ENCODE data around the gene PLEKHA6. TPM values are rescaled to one million over a fixed set of nuclear protein-coding genes. Genes with fewer than 3 reads are reported as not detected.

Gene PLEKHA6
- total RNA-seq, 2 donors from 2014 or later = 24.5 to 49.3 TPM

DNA sequence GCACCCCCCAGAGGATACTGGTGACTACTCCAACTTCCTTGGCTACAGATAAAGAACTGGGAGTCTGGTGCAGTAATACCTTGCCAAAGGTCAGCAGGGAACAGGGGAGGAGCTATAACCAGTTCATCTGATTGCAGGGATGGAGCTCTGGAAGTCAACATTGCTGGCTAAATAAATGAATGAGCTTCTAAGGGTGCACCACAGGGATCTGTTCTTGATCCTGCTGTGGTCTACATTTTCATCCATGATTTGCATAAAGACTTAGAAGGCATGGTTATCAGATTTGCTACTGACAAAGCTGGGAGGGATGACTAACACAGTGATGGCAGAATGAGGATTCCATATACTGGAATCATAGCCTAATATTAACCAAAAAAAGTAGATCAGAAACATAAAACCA, 18.3 kb downstream of the PLEKHA6 start:
- H3K4me1 ChIP-seq (replicated peaks) = peaks cover 10% of the 10 kb centered on the region
- H3K27ac ChIP-seq = no peak overlapping the region
- no peak for TF ChIP-seq POLR2AphosphoS5 (IDR thresholded peaks at IDR 0.05)
- no peak for TF ChIP-seq CTCF (IDR thresholded peaks at IDR 0.05)
- TF ChIP-seq POLR2A (IDR thresholded peaks at IDR 0.05) = no peak
- intact Hi-C loops (cut with DNase I) = no loop called here
- H3K4me3 ChIP-seq = no peak overlapping the region
- H3K36me3 ChIP-seq = no peaks in the 10 kb centered on the region
- no peaks in the 10 kb centered on the region for H3K27me3 ChIP-seq (replicated peaks; ENCODE audit: insufficient read depth)
- no peak for DNase-seq (ENCODE audit: low spot score)
- no peaks in the 10 kb centered on the region for H3K9me3 ChIP-seq

DNA sequence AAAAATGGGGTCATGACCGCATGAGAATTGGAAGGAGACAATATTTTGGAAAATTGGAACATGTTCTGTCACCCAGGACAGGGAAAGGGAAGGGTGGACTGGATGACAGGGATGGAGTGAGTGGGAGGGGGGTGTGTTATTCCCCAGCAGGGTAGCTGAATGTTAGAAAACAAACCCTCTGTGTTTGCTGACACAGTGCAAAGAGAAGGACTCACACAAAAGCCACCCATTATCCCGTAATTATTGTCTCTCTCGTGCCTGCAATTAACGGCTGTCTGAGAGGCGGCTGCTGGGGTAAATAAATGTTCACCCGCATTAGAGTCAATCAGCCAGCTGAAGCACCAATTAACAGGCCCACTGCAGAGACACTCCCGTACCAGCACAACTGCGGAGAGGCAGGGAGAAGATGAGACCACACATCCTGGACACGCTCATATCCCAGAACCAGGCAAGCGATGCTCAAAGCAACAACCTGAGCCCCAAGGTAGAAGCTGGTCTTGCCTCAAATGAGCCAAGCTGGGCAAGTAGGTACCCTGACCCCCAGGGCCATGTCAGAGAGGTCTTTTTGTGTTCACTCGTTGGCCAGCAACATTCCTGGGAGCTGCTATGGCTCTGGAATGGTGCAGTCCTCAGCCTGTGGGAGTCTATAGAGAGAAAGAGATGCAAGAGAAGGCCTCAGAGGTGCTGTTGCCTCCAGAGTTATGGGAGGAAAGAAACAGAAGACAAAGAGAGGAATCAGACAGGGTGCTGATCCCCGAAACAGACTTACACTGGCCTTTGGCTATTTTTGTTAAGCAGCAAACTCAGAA, 19.4 kb downstream of the PLEKHA6 start:
- no peak overlapping the region for H3K27ac ChIP-seq
- 66% methylated on average over 12 of the region's 12 CpGs for WGBS
- no peak for DNase-seq (ENCODE audit: low spot score)
- H3K4me3 ChIP-seq = no peak overlapping the region
- H3K9me3 ChIP-seq = no peaks in the 10 kb centered on the region
- H3K4me1 ChIP-seq (replicated peaks) = peaks cover 10% of the 10 kb centered on the region
- H3K36me3 ChIP-seq = no peaks in the 10 kb centered on the region
- H3K27me3 ChIP-seq (replicated peaks; ENCODE audit: insufficient read depth) = no peaks in the 10 kb centered on the region
- TF ChIP-seq POLR2A (IDR thresholded peaks at IDR 0.05) = no peak
- TF ChIP-seq CTCF (IDR thresholded peaks at IDR 0.05) = no peak
- TF ChIP-seq POLR2AphosphoS5 (IDR thresholded peaks at IDR 0.05) = no peak
- intact Hi-C loops (cut with DNase I) = no loop called here

DNA sequence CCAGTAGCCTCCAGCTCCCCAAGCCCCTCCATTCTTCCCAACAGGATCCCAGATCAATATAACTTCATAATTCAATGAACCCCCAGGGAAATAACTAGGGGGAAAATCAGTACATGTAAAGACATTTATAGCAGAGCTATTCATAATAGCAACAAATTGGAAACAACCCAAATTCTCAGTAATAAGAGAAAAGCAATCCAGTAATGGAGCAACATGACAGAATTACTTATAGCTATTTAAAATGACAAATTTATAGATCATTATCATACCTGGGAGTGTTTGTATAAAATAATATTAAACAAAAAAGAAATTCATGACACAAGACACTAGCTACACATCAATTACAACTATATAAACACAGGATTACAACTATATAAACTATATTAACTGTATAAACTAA, 20.2 kb downstream of the PLEKHA6 start:
- TF ChIP-seq POLR2A (IDR thresholded peaks at IDR 0.05) = no peak
- no peak for TF ChIP-seq POLR2AphosphoS5 (IDR thresholded peaks at IDR 0.05)
- no peak for TF ChIP-seq CTCF (IDR thresholded peaks at IDR 0.05)
- H3K4me3 ChIP-seq = no peak overlapping the region
- no peak overlapping the region for H3K27ac ChIP-seq
- intact Hi-C loops (cut with DNase I) = no loop called here
- no peaks in the 10 kb centered on the region for H3K36me3 ChIP-seq
- H3K4me1 ChIP-seq (replicated peaks) = peaks cover 10% of the 10 kb centered on the region
- no peaks in the 10 kb centered on the region for H3K27me3 ChIP-seq (replicated peaks; ENCODE audit: insufficient read depth)
- no peaks in the 10 kb centered on the region for H3K9me3 ChIP-seq
- DNase-seq (ENCODE audit: low spot score) = no peak

DNA sequence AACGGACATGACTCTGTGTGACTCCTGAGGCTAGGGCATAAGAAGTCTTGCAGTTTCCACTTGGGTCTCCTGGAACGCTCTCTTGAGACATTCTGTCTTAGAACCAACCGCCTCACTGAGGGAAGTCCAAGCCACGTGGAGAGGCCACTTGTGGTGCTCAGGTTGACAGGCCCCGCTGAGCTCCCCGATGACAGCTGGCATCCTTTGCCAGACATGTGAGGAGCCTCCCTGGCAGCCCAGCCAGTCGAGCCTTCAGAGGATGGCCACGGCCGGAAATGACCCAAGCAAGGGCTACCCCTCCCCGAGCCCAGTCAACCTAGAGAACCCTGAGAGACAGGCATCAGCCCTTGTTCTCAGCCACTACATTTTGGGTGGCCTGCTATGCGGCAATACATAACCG, 20.7 kb downstream of the PLEKHA6 start:
- Histone ChIP-seq H3K27me3 (replicated peaks; ENCODE audit: insufficient read depth) (no peaks in the 10 kb centered on the region), H3K36me3 (no peaks in the 10 kb centered on the region), H3K4me1 (replicated peaks) (peaks cover 10% of the 10 kb centered on the region), H3K9me3 (no peaks in the 10 kb centered on the region), H3K4me3 (no peak overlapping the region), H3K27ac (no peak overlapping the region)
- no peak for DNase-seq (ENCODE audit: low spot score)
- no peak for TF ChIP-seq POLR2A (IDR thresholded peaks at IDR 0.05)
- TF ChIP-seq CTCF (IDR thresholded peaks at IDR 0.05) = no peak
- TF ChIP-seq POLR2AphosphoS5 (IDR thresholded peaks at IDR 0.05) = no peak
- WGBS = 93% methylated on average over 12 of the region's 12 CpGs
- intact Hi-C loops (cut with DNase I) = no loop called here

- TF ChIP-seq POLR2AphosphoS5 (IDR thresholded peaks at IDR 0.05) = peak; percentile 56
- TF ChIP-seq CTCF (IDR thresholded peaks at IDR 0.05) = no peak
- TF ChIP-seq POLR2A (IDR thresholded peaks at IDR 0.05) = no peak
- peak; percentile 27 for DNase-seq (ENCODE audit: low spot score)
- Histone ChIP-seq H3K4me3 (no peak overlapping the region), H3K9me3 (no peaks in the 10 kb centered on the region), H3K27ac (no peak overlapping the region), H3K4me1 (replicated peaks) (peaks cover 10% of the 10 kb centered on the region), H3K36me3 (no peaks in the 10 kb centered on the region), H3K27me3 (replicated peaks; ENCODE audit: insufficient read depth) (no peaks in the 10 kb centered on the region)
- 49% methylated on average over 2 of the region's 2 CpGs for WGBS
- intact Hi-C loops (cut with DNase I) = no loop called here
Measured at GRCh38 chr1:204338360-204338759, 21.4 kb downstream of the PLEKHA6 start.

Data from prostate gland (tissue), 2 donors.